Urinary bladder (tissue), 4 donors: ENCODE results near the gene OXSM. TPM values are rescaled to one million over a fixed set of nuclear protein-coding genes. Genes with fewer than 3 reads are reported as not detected.

Source experiments
- DNase-seq: peaks from one replicate; pipeline ENCODE4 v3.0.0-alpha.2; 2015; ENCODE audit errors: extremely low spot score
- H3K27ac ChIP-seq: one replicate; pipeline ENCODE4 v1.5.1; 2013; ENCODE audit warnings: low read depth, mild to moderate bottlenecking, moderate library complexity
- H3K36me3 ChIP-seq: one replicate; pipeline ENCODE4 v1.6.1; 2013; ENCODE audit warnings: mild to moderate bottlenecking, moderate library complexity; ENCODE audit not compliant: insufficient read depth
- H3K4me1 ChIP-seq: one replicate; pipeline ENCODE4 v1.6.1; 2013; ENCODE audit warnings: mild to moderate bottlenecking, moderate library complexity; ENCODE audit not compliant: insufficient read depth
- H3K4me3 ChIP-seq: one replicate; pipeline ENCODE4 v1.5.1; 2013; ENCODE audit warnings: low read depth, low read length
- WGBS: extraction: QIAGEN DNeasy Blood & Tissue Kit; methylation state at CpG from one replicate; pipeline ENCODE4 v1.1.7; 2013; 5-methylcytosine and 5-hydroxymethylcytosine counted together
- polyA plus RNA-seq: library from polyadenylated mRNA; stranded (reverse); fragments of 200-250 nt; gene quantifications from one replicate; pipeline ENCODE4 v1.2.3, GENCODE V29; 2013
- total RNA-seq: library from RNA; depleted of rRNA; stranded (reverse); fragments of >200 nt; gene quantifications from one replicate; pipeline ENCODE4 v1.2.3, GENCODE V29; 2014
- donor health status: healthy with polysubstance abuse.
- donor health status: healthy.

The OXSM gene
- total and polyA plus RNA-seq, 2 donors: 8.1 to 8.7 TPM

DNA sequence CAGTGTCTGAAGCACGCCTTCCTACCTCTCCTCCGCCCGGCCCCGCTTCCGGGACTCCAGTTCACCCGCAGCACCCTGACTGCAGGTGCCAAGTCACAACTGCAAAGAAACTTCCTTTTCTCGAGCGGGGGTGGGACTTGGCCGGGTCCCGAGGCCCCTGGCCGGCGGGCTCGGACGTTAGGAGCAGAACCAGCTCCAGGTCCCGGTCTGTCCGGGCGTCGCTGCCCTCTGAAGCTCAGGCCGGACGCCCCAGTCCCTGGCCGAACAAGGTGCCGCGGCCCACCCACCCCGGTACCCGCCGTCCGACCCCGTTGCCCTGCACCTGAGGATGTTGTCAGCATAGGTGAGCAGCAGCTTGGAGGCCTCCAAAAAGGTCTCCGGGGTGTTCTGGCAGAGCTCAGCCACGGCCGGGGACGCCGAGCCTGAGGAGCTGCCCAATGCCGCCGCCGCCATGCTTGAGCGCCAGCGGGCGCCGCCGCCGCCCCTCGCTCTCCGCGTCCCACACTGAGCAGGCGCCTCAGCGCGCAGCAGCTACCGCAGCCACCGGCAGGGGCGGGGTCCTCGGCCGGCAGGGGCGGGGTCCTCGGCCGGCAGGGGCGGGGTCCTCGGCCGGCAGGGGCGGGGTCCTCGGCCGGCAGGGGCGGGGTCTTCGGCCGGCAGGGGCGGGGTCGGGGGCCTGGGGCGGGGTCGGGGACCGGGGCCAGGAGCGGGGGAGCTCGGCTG is 6.8 kb upstream of the OXSM start, which contains the start of gene NGLY1:
Gene NGLY1, minus strand, starts transcription at position 506 of the 723 bp plus-strand sequence. Its CDS starts 53 bp downstream, at position 453.
- peak within 1 kb of the TSS; percentile 91 for H3K4me3 ChIP-seq
- under 1% methylated on average over 66 of the region's 72 CpGs for WGBS
- DNase-seq: no peak
- peak within 1 kb of the TSS; percentile 93 for H3K27ac ChIP-seq
- no peaks in the 10 kb centered on the region for H3K36me3 ChIP-seq
- peaks cover 3% of the 10 kb centered on the region for H3K4me1 ChIP-seq

DNA sequence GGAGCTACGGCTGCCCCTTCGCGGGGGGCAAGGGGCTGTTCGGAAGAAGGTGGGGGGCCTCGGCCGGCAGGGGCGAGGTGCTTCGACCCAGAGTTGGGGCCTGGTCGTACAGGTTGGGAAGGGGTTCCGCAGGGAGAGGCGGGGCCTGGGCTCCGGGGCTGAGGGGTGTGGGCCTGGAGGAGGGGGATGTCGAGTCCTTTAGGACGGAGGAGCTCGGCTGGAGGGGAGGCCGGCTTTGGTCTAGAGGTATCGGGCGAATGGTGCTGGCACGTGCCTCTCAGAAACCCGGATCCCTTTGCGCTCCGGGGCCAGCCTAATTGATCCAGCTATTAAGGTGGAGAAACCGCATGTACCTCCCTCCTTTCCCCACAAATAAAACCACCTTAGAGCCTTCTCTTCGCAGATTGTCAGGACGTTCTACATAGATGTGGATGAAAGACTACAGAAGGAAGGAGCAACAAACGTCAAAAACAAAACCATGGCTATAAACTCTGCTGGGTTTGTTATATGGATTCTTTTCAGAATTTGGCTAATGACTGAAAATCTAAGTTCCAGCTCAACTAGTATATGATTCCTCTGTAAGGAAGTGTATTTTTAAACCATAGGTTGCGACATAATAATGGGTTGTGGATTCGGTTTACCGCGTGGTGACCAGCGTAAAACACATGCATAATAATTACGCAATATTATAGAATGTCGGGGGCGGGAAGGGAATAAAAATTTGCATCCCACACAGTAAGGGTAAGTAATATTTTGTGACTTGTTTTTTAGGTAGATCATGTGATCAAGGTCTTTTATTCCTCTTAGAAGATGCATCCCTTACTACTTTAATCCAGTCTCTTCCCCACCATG is 6.0 kb upstream of the OXSM start:
- no peak for DNase-seq
- peak overlapping the region; percentile 93 for H3K27ac ChIP-seq
- peaks cover 3% of the 10 kb centered on the region for H3K4me1 ChIP-seq
- WGBS: 18% methylated on average over 34 of the region's 34 CpGs
- H3K36me3 ChIP-seq: no peaks in the 10 kb centered on the region
- H3K4me3 ChIP-seq: peak overlapping the region; percentile 91

- H3K4me1 ChIP-seq: peaks cover 3% of the 10 kb centered on the region
- H3K27ac ChIP-seq: no peak overlapping the region
- DNase-seq: no peak
- WGBS: 85% methylated on average over 1 of the region's 1 CpG
- H3K4me3 ChIP-seq: no peak overlapping the region
- H3K36me3 ChIP-seq: no peaks in the 10 kb centered on the region
Measured at GRCh38 chr3:25784971-25785370, 4.9 kb upstream of the OXSM start.

DNA sequence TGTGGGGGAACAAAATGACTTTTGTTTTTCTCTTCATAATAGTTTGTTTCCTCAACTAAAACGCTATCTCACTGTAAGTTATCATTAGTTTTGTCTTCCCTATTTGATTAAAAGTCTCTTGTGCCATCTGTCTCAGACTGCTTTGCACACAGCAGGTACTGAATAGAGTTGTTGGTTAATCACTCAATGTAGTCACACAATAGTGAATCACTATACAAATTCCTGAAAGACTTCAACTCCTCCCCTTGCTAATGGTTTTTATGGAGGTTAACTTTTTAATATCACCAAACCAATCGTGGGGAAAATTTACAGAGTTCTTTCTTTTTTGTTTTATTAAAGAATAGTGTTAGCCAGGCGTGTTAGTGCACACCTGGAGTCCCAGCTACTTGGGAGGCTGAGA is 4.1 kb upstream of the OXSM start:
- H3K27ac ChIP-seq: no peak overlapping the region
- WGBS: 84% methylated on average over 3 of the region's 3 CpGs
- DNase-seq: no peak
- peaks cover 3% of the 10 kb centered on the region for H3K4me1 ChIP-seq
- H3K4me3 ChIP-seq: no peak overlapping the region
- no peaks in the 10 kb centered on the region for H3K36me3 ChIP-seq

- H3K36me3 ChIP-seq: no peaks in the 10 kb centered on the region
- no peak overlapping the region for H3K4me3 ChIP-seq
- H3K4me1 ChIP-seq: peaks cover 1% of the 10 kb centered on the region
- WGBS: 87% methylated on average over 3 of the region's 3 CpGs
- H3K27ac ChIP-seq: no peak overlapping the region
- DNase-seq: no peak
Measured at GRCh38 chr3:25787689-25788088, 2.2 kb upstream of the OXSM start.

GRCh38 chr3:25789209-25789595 is 688 bp upstream of the OXSM start:
- 34% methylated on average over 2 of the region's 2 CpGs for WGBS
- H3K36me3 ChIP-seq: no peaks in the 10 kb centered on the region
- peaks cover 1% of the 10 kb centered on the region for H3K4me1 ChIP-seq
- no peak overlapping the region for H3K27ac ChIP-seq
- no peak for DNase-seq
- H3K4me3 ChIP-seq: peak overlapping the region; percentile 68

- whole genome bisulfite sequencing: 79% methylated on average over 3 of the region's 3 CpGs
- no peak for DNase-seq
- no peak overlapping the region for H3K27ac ChIP-seq
- H3K4me3 ChIP-seq: no peak overlapping the region
- H3K4me1 ChIP-seq: no peaks in the 10 kb centered on the region
- H3K36me3 ChIP-seq: no peaks in the 10 kb centered on the region
Measured at GRCh38 chr3:25801786-25802185, 11.9 kb downstream of the OXSM start.

- H3K27ac ChIP-seq: no peak overlapping the region
- DNase-seq: no peak
- peaks cover 1% of the 10 kb centered on the region for H3K4me1 ChIP-seq
- 79% methylated on average over 2 of the region's 2 CpGs for WGBS
- no peaks in the 10 kb centered on the region for H3K36me3 ChIP-seq
- H3K4me3 ChIP-seq: no peak overlapping the region
Measured at GRCh38 chr3:25803833-25804232, 13.9 kb downstream of the OXSM start.

GRCh38 chr3:25804676-25805075 is 14.8 kb downstream of the OXSM start:
- no peak for DNase-seq
- 94% methylated on average over 1 of the region's 1 CpG for WGBS

GRCh38 chr3:25812644-25813043 is 22.8 kb downstream of the OXSM start:
- WGBS: 88% methylated on average over 4 of the region's 4 CpGs
- no peaks in the 10 kb centered on the region for H3K36me3 ChIP-seq
- H3K4me1 ChIP-seq: peaks cover 1% of the 10 kb centered on the region
- H3K27ac ChIP-seq: no peak overlapping the region
- no peak overlapping the region for H3K4me3 ChIP-seq
- no peak for DNase-seq

More at GRCh38 chr3:25804676-25805075, 14.8 kb downstream of the OXSM start:
- no peak overlapping the region for H3K27ac ChIP-seq
- no peaks in the 10 kb centered on the region for H3K36me3 ChIP-seq
- peaks cover 1% of the 10 kb centered on the region for H3K4me1 ChIP-seq
- H3K4me3 ChIP-seq: no peak overlapping the region

DNA sequence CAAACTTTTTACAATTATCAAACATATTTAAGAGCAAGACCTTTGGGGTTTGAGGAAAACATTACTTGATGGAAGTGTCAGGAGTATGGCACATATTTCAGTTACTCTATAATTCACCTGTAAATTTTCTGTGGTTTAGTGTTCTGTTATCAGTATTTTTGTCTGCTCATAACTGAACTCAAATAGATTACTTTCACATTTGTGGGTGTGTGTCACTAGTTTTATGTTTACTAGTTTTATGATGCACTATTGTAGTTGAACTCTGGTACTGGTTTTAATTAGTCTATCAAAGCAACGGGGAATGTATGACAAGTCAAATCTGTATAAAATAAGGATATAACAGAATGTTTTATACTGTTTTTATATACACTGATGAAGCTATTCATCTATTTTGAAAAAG is 27.2 kb downstream of the OXSM start:
- WGBS: 34% methylated on average over 1 of the region's 1 CpG
- Histone ChIP-seq H3K27ac (no peak overlapping the region), H3K36me3 (no peaks in the 10 kb centered on the region), H3K4me1 (no peaks in the 10 kb centered on the region), H3K4me3 (no peak overlapping the region)
- no peak for DNase-seq

- Histone ChIP-seq H3K4me3 (no peak overlapping the region), H3K27ac (no peak overlapping the region), H3K36me3 (no peaks in the 10 kb centered on the region), H3K4me1 (no peaks in the 10 kb centered on the region)
- WGBS: 58% methylated on average over 1 of the region's 1 CpG
- no peak for DNase-seq
Measured at GRCh38 chr3:25817638-25818037, 27.7 kb downstream of the OXSM start.

DNA sequence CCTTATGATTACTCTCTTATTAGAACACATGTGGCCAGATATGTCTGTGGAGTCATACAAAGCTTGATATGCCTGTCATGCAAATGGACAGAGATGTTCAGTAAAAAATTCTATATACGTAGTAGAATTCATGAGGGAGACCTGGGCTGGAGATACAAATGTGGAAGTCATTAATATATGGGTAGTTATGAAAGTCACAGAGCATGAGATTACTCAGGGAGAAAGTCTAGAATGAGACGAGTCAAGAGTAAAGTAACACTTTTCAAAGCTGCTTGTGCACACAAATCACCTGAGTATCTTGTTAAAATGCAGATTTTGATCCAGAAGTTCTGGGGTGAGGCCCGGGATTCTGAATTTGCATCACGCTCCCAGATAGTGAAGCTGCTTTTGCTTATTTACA is 28.4 kb downstream of the OXSM start:
- Histone ChIP-seq H3K27ac (no peak overlapping the region), H3K4me1 (no peaks in the 10 kb centered on the region), H3K4me3 (no peak overlapping the region), H3K36me3 (no peaks in the 10 kb centered on the region)
- 72% methylated on average over 4 of the region's 4 CpGs for WGBS
- DNase-seq: no peak

- DNase-seq: no peak
- H3K36me3 ChIP-seq: no peaks in the 10 kb centered on the region
- no peak overlapping the region for H3K27ac ChIP-seq
- H3K4me1 ChIP-seq: no peaks in the 10 kb centered on the region
- no peak overlapping the region for H3K4me3 ChIP-seq
Measured at GRCh38 chr3:25820366-25820765, 30.5 kb downstream of the OXSM start.
